ENCODE measurements around the gene CHRNA10.

GRCh38 chr11:3631331-3631730, 39.9 kb downstream of the CHRNA10 start:
- TF ChIP-seq EZH2 (IDR thresholded peaks at IDR 0.05; ENCODE audit: borderline replicate concordance, low read depth, low read length, poor library complexity, severe bottlenecking), result no peak
- no peak for TF ChIP-seq CTCF (conservative IDR thresholded peaks at IDR 0.05; ENCODE audit: low read depth, low read length)
